Hepatocyte (in vitro differentiated cells): ENCODE measurements around the gene MON2. TPM values are rescaled to one million over a fixed set of nuclear protein-coding genes. Genes with fewer than 3 reads are reported as not detected.
"Not testable (repeated sequence)": the region's sequence is repeated elsewhere in the genome, so short reads cannot be mapped to it uniquely, and the experiment has no call there.

ENCODE experiments used
- DNase-seq: peaks from one replicate; pipeline ENCODE4 v3.0.0-alpha.2; 2016; ENCODE audit warnings: low spot score
- H2AFZ ChIP-seq: fragments of 200-600 bp; sonication (generic); 2 replicates; pipeline ENCODE4 v1.6.0; 2016; ENCODE audit warnings: antibody characterized with exemption, mild to moderate bottlenecking
- H3K27ac ChIP-seq: fragments of 200-600 bp; sonication (generic); 2 replicates; pipeline ENCODE4 v1.5.1; 2016; ENCODE audit warnings: mild to moderate bottlenecking
- H3K27me3 ChIP-seq: fragments of 200-600 bp; sonication (generic); 2 replicates; pipeline ENCODE4 v1.6.1; 2016
- H3K36me3 ChIP-seq: fragments of 200-600 bp; sonication (generic); replicated peaks from 2 replicates; pipeline ENCODE4 v1.5.1; 2016; ENCODE audit warnings: low read depth; ENCODE audit not compliant: insufficient read depth
- H3K4me1 ChIP-seq: fragments of 200-600 bp; sonication (generic); 2 replicates; pipeline ENCODE4 v1.5.1; 2016; ENCODE audit warnings: mild to moderate bottlenecking, moderate library complexity; ENCODE audit not compliant: insufficient read depth
- H3K4me2 ChIP-seq: fragments of 200-600 bp; sonication (generic); 2 replicates; pipeline ENCODE4 v1.6.0; 2016
- H3K4me3 ChIP-seq: fragments of 200-600 bp; sonication (generic); 2 replicates; pipeline ENCODE4 v1.5.1; 2016; ENCODE audit warnings: mild to moderate bottlenecking
- H3K79me2 ChIP-seq: fragments of 200-600 bp; sonication (generic); 2 replicates; pipeline ENCODE4 v1.6.0; 2017; ENCODE audit warnings: mild to moderate bottlenecking
- H3K9me2 ChIP-seq: fragments of 200-600 bp; sonication (generic); replicated peaks from 2 replicates; pipeline ENCODE4 v1.6.0; 2017; ENCODE audit warnings: mild to moderate bottlenecking; ENCODE audit not compliant: insufficient read depth
- H3K9me3 ChIP-seq: fragments of 200-600 bp; sonication (generic); 2 replicates; pipeline ENCODE4 v1.5.1; 2016; ENCODE audit warnings: low read depth, mild to moderate bottlenecking
- H4K20me1 ChIP-seq: fragments of 200-600 bp; sonication (generic); 2 replicates; pipeline ENCODE4 v1.6.0; 2016; ENCODE audit warnings: mild to moderate bottlenecking; ENCODE audit not compliant: insufficient read depth, poor library complexity, severe bottlenecking
- EZH2 ChIP-seq: fragments of 200-600 bp; sonication (generic); IDR thresholded peaks from 2 replicates; pipeline ENCODE4 v1.6.1; 2016; ENCODE audit warnings: antibody characterized with exemption, mild to moderate bottlenecking, borderline replicate concordance
- EZH2phosphoT487 ChIP-seq: fragments of 200-600 bp; sonication (generic); IDR thresholded peaks from one replicate; pipeline ENCODE4 v1.6.1; 2018; ENCODE audit warnings: antibody characterized with exemption, mild to moderate bottlenecking, low read depth, moderate library complexity; ENCODE audit not compliant: unreplicated experiment, severe bottlenecking
- WGBS: methylation state at CpG from one replicate; pipeline ENCODE4 v1.1.6; 2016; ENCODE audit warnings: low lambda C conversion rate; ENCODE audit errors: missing lambda C conversion rate; 5-methylcytosine and 5-hydroxymethylcytosine counted together
- polyA plus RNA-seq: library from polyadenylated mRNA; unstranded; fragments of >200 nt; fragmentation: Nextera tagmentation; extraction: Ambion mirVana; gene quantifications from 2 replicates; pipeline ENCODE4 v1.2.1, GENCODE V29; 2016
- total RNA-seq: library from RNA; depleted of rRNA; stranded (reverse); fragments of >200 nt; gene quantifications from 2 replicates; pipeline ENCODE4 v1.2.3, GENCODE V29; 2014
- TF ChIP-seq, protein P1 (sequence below): fragments of 200-600 bp; sonication (generic); IDR thresholded peaks from 2 replicates; pipeline ENCODE4 v1.5.1; 2016; ENCODE audit warnings: antibody characterized with exemption, mild to moderate bottlenecking; ENCODE audit not compliant: poor library complexity

MON2 gene
- total and polyA plus RNA-seq, 2 experiments from 2014 or later = 23.7 to 60.9 TPM

DNA sequence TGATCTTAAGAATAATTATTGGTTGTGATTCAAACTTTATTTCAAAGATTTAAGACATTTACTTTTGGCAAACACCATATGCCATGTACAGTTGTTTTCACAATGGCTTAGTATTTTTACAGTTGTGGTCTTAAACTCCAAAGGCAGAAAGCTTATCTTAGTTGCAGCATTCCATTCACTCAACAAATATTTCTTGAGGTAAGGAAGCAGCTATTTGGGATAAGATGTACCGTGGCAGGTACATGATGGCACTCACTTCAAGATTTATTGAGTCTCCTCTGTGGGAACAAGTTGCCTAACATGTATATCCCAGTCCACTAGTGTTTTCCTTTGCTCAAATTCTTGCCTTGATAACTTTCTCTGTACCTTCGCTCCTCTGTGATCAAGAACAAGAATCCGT, 8.0 kb upstream of the MON2 start:
- DNase-seq = no peak
- H3K4me2 ChIP-seq = no peak overlapping the region
- WGBS = 69% methylated on average over 3 of the region's 3 CpGs
- no peaks in the 10 kb centered on the region for H4K20me1 ChIP-seq
- no peak overlapping the region for H3K4me3 ChIP-seq
- H3K36me3 ChIP-seq = no peaks in the 10 kb centered on the region
- no peak overlapping the region for H2AFZ ChIP-seq
- H3K27ac ChIP-seq = peak overlapping the region; percentile 53
- no peaks in the 10 kb centered on the region for H3K27me3 ChIP-seq
- TF ChIP-seq EZH2 (no peak), EZH2phosphoT487 (no peak)
- TF ChIP-seq, protein P1, sequence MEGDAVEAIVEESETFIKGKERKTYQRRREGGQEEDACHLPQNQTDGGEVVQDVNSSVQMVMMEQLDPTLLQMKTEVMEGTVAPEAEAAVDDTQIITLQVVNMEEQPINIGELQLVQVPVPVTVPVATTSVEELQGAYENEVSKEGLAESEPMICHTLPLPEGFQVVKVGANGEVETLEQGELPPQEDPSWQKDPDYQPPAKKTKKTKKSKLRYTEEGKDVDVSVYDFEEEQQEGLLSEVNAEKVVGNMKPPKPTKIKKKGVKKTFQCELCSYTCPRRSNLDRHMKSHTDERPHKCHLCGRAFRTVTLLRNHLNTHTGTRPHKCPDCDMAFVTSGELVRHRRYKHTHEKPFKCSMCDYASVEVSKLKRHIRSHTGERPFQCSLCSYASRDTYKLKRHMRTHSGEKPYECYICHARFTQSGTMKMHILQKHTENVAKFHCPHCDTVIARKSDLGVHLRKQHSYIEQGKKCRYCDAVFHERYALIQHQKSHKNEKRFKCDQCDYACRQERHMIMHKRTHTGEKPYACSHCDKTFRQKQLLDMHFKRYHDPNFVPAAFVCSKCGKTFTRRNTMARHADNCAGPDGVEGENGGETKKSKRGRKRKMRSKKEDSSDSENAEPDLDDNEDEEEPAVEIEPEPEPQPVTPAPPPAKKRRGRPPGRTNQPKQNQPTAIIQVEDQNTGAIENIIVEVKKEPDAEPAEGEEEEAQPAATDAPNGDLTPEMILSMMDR = no peak
- no peaks in the 10 kb centered on the region for H3K79me2 ChIP-seq
- no peaks in the 10 kb centered on the region for H3K4me1 ChIP-seq
- H3K9me3 ChIP-seq = no peaks in the 10 kb centered on the region
- no peaks in the 10 kb centered on the region for H3K9me2 ChIP-seq

GRCh38 chr12:62459976-62460375, 6.7 kb upstream of the MON2 start:
- Histone ChIP-seq H4K20me1 (no peaks in the 10 kb centered on the region), H3K9me3 (no peaks in the 10 kb centered on the region), H3K27me3 (no peaks in the 10 kb centered on the region), H3K36me3 (no peaks in the 10 kb centered on the region), H3K4me3 (no peak overlapping the region), H3K4me2 (no peak overlapping the region), H2AFZ (no peak overlapping the region), H3K27ac (no peak overlapping the region), H3K9me2 (no peaks in the 10 kb centered on the region), H3K79me2 (no peaks in the 10 kb centered on the region), H3K4me1 (no peaks in the 10 kb centered on the region)
- no peak for DNase-seq
- TF ChIP-seq, protein P1 = no peak
- no peak for TF ChIP-seq EZH2phosphoT487
- no peak for TF ChIP-seq EZH2

DNA sequence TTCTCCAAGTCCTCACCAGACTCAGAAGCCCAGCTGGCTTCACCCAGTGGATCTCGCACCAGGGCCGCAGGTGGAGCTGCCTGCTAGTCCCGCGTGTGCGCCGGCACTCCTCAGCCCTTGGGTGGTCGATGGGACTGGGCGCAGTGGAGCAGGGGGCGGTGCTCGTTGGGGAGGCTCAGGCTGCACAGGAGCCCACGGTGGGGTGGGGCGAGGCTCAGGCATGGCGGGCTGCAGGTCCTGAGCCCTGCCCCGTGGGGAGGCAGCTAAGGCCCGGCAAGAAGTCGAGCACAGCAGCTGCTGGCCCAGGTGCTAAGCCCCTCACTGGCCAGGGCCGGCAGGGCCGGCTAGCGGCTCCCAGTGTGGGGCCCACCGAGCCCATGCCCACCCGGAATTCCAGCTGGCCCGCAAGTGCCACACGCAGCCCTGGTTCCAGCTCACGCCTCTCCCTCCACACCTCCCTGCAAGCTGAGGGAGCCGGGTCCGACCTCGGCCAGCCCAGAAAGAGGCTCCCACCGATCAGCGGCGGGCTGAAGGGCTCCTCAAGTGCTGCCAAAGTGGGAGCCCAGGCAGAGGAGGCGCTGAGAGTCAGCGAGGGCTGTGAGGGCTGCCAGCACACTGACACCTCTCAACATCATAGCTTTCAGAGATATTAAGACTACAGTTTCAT, 5.3 kb upstream of the MON2 start:
- not testable (repeated sequence) for H4K20me1 ChIP-seq, H3K4me3 ChIP-seq, H3K4me1 ChIP-seq, H2AFZ ChIP-seq, H3K27ac ChIP-seq, H3K9me2 ChIP-seq, H3K79me2 ChIP-seq, H3K4me2 ChIP-seq, DNase-seq, H3K9me3 ChIP-seq, H3K36me3 ChIP-seq, H3K27me3 ChIP-seq
- 95% methylated on average over 24 of the region's 32 CpGs for WGBS

- H3K9me3 ChIP-seq, H3K36me3 ChIP-seq, H3K4me1 ChIP-seq, H4K20me1 ChIP-seq, H3K4me2 ChIP-seq, H2AFZ ChIP-seq, H3K4me3 ChIP-seq, DNase-seq, H3K27me3 ChIP-seq, H3K9me2 ChIP-seq, H3K27ac ChIP-seq: not testable (repeated sequence)
- WGBS = 83% methylated on average over 7 of the region's 7 CpGs
- peaks cover 15% of the 10 kb centered on the region for H3K79me2 ChIP-seq
Observed at GRCh38 chr12:62463252-62463651, 3.4 kb upstream of the MON2 start.
